Ectodermal cell (in vitro differentiated cells): ENCODE results near the gene KPNA3.

ENCODE experiments used
- H3K27ac ChIP-seq: 2 replicates; pipeline ENCODE4 v1.7.0; 2013; ENCODE audit warnings: mild to moderate bottlenecking, low read depth, low read length; ENCODE audit not compliant: insufficient read depth, poor library complexity, severe bottlenecking
- H3K27me3 ChIP-seq: 2 replicates; pipeline ENCODE4 v1.7.0; 2013; ENCODE audit warnings: mild to moderate bottlenecking, low read length; ENCODE audit not compliant: insufficient read depth, control insufficient read depth, poor library complexity, severe bottlenecking
- H3K36me3 ChIP-seq: one replicate; pipeline ENCODE4 v1.7.0; 2013; ENCODE audit warnings: low read length; ENCODE audit not compliant: control insufficient read depth, insufficient read depth
- H3K4me1 ChIP-seq: one replicate; pipeline ENCODE4 v1.7.0; 2013; ENCODE audit warnings: low read length; ENCODE audit not compliant: control insufficient read depth, insufficient read depth
- H3K4me3 ChIP-seq: 2 replicates; pipeline ENCODE4 v1.7.0; 2013; ENCODE audit warnings: low read depth, low read length, control low read depth; ENCODE audit not compliant: insufficient read depth
- H3K9me3 ChIP-seq: 2 replicates; pipeline ENCODE4 v1.7.0; 2013; ENCODE audit warnings: mild to moderate bottlenecking, low read length, moderate library complexity; ENCODE audit not compliant: control insufficient read depth
- WGBS, 2 experiments: methylation state at CpG; one replicate each; pipeline ENCODE4 v1.1.7; 2013; ENCODE audit warnings: missing lambda C conversion rate in 2 of 2; 5-methylcytosine and 5-hydroxymethylcytosine counted together

Gene KPNA3

GRCh38 chr13:49664606-49665005 lies 127.9 kb downstream of the KPNA3 start:
- Histone ChIP-seq H3K27me3 (peaks cover 13% of the 10 kb centered on the region), H3K4me1 (no peaks in the 10 kb centered on the region), H3K9me3 (no peaks in the 10 kb centered on the region), H3K27ac (no peak overlapping the region), H3K4me3 (no peak overlapping the region), H3K36me3 (peaks cover 12% of the 10 kb centered on the region)
- WGBS, 2 experiments: 29 to 34% methylated on average over 3 of the region's 4 CpGs

GRCh38 chr13:49657241-49657641 lies 135.2 kb downstream of the KPNA3 start:
- Histone ChIP-seq H3K27me3 (no peaks in the 10 kb centered on the region), H3K4me1 (peaks cover 4% of the 10 kb centered on the region), H3K9me3 (no peaks in the 10 kb centered on the region), H3K4me3 (no peak overlapping the region), H3K36me3 (peaks cover 6% of the 10 kb centered on the region), H3K27ac (no peak overlapping the region)
- 67 to 75% methylated on average over 9 of the region's 9 CpGs for WGBS, 2 experiments

GRCh38 chr13:49655906-49656305 lies 136.6 kb downstream of the KPNA3 start:
- 93 to 95% methylated on average over 3 of the region's 3 CpGs for WGBS, 2 experiments
- Histone ChIP-seq H3K36me3 (peaks cover 6% of the 10 kb centered on the region), H3K27ac (no peak overlapping the region)

GRCh38 chr13:49654011-49654410 lies 138.5 kb downstream of the KPNA3 start:
- 94 to 96% methylated on average over 3 of the region's 3 CpGs for WGBS, 2 experiments
- Histone ChIP-seq H3K27me3 (no peaks in the 10 kb centered on the region), H3K9me3 (no peaks in the 10 kb centered on the region), H3K36me3 (no peaks in the 10 kb centered on the region), H3K4me3 (no peak overlapping the region), H3K4me1 (peaks cover 4% of the 10 kb centered on the region), H3K27ac (no peak overlapping the region)

More at GRCh38 chr13:49655906-49656305, 136.6 kb downstream of the KPNA3 start:
- no peaks in the 10 kb centered on the region for H3K27me3 ChIP-seq
- H3K4me1 ChIP-seq: peaks cover 4% of the 10 kb centered on the region
- no peaks in the 10 kb centered on the region for H3K9me3 ChIP-seq
- no peak overlapping the region for H3K4me3 ChIP-seq

GRCh38 chr13:49653478-49653877 lies 139.0 kb downstream of the KPNA3 start:
- Histone ChIP-seq H3K9me3 (no peaks in the 10 kb centered on the region), H3K27me3 (no peaks in the 10 kb centered on the region), H3K4me3 (no peak overlapping the region), H3K36me3 (no peaks in the 10 kb centered on the region), H3K27ac (no peak overlapping the region), H3K4me1 (peaks cover 4% of the 10 kb centered on the region)

DNA sequence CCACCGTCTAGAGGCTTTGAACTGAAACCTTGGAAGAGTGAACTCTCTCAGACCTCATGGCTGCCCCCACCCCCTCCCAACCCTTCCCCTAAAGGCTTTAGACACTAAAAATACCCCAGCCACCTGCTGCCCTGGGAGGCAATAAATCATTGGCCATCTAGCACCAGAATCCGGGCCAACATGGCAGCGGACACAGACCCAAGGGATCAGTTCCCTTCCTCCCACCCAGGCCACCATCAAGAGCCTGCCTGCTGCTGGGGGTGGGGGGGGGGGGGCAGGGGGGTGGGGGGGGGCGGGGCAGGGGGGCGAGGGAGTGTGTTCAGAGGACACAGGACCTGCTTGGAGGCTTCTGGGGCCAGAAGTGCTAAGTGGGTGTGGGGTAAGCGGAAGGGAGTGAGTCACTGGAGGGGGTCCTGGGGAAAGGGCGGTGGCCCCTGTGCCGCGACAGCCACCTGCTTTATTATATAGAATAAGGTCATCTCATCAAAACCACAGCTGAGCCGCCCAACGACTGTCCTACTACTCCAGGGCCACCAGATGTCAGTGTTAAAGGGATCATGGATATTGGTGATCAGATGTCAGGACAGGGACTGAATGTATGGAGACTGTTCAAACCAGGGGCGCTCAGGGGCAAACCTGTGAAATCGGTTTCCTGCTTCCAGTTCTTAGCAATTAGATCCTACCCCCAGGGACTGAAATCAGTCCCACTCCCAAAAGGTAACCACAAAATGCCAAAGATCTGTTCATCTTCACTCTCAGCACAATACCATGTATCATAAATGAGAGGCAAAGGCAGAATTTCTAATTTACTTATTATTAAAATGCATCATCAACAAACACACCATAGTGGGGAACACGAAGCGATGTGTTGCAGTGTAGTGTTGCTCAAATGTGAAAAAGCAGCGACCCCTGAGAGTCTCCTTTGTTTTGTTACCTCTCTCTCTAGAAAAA lies 139.9 kb downstream of the KPNA3 start:
- Histone ChIP-seq H3K27me3 (no peaks in the 10 kb centered on the region), H3K36me3 (no peaks in the 10 kb centered on the region), H3K27ac (no peak overlapping the region), H3K4me1 (peaks cover 4% of the 10 kb centered on the region), H3K9me3 (no peaks in the 10 kb centered on the region), H3K4me3 (no peak overlapping the region)
- WGBS, 2 experiments: 58 to 63% methylated on average over 15 to 16 of the region's 16 CpGs

DNA sequence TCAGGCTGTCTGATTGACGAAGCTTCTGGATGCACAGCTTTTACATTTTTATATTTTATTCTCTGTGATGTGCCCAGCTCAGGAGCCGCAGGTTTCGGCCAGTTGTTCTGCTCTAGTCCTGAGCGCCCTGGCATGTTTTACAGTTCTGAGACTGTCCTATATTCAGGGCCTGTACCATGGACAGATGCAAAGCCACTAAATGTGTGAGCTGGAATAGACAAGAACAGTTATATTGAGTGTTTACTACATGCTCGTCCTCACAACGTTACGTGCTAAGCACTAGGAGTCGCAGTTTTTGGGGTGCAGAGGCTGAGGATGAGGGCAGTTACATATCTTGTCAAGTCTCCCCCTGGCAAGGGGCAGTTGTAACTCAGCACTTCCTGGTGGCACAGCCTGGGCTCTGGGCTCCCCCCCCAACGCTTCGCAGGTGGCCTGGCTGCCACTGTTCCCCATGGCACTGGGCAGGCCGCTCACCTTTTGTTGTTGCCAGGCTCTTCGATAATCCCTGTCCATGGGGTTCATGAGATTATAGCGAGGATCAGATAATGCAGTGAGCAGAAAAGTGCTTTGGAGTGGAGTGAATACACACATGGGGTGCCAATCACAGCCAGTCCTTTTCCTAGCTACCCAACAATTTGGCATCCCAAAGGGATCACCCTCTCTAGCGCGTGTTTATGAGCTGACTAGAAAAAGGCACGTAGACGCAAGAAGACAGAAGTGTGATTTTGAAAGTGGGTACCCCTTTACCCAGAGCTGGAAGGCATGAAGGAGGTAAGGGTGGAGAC lies 140.7 kb downstream of the KPNA3 start:
- no peaks in the 10 kb centered on the region for H3K27me3 ChIP-seq
- H3K9me3 ChIP-seq: no peaks in the 10 kb centered on the region
- H3K4me3 ChIP-seq: no peak overlapping the region
- H3K4me1 ChIP-seq: peaks cover 4% of the 10 kb centered on the region
- no peak overlapping the region for H3K27ac ChIP-seq
- H3K36me3 ChIP-seq: no peaks in the 10 kb centered on the region
- 88 to 93% methylated on average over 17 of the region's 17 CpGs for WGBS, 2 experiments

DNA sequence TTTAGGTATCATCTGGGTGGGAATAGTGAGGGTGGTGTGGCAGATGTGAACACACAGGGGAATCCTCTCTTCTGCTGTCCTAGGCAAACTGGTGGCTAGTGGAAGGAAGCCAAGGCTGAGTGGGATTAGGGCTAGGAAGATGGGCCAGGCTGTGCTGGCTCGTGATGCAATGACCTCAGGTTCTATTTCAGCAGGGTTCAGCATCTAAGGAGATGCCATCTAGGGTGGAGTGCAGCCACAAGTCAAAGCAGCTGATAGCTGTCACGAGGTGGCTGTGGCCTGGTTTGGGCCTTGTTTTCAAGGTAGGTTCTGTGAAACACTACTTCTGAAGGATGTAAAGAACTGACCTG lies 142.5 kb downstream of the KPNA3 start:
- Histone ChIP-seq H3K9me3 (no peaks in the 10 kb centered on the region), H3K27ac (no peak overlapping the region), H3K36me3 (no peaks in the 10 kb centered on the region), H3K4me1 (peaks cover 4% of the 10 kb centered on the region), H3K4me3 (no peak overlapping the region), H3K27me3 (no peaks in the 10 kb centered on the region)
- 90 to 94% methylated on average over 2 of the region's 2 CpGs for WGBS, 2 experiments
